GM23338 (cell line): ENCODE results near the gene CPNE4. TPM values are rescaled to one million over a fixed set of nuclear protein-coding genes. Genes with fewer than 3 reads are reported as not detected.

ENCODE experiments used
- ATAC-seq: fragments of 200-7000 bp; cut with Tn5 transposase; 3 replicates; pipeline ENCODE4 v1.9.1; 2020
- DNase-seq: peaks from one replicate; pipeline ENCODE4 v3.0.0-alpha.2; 2015; ENCODE audit warnings: low spot score
- H2AFZ ChIP-seq: fragments of 200-600 bp; sonication (generic); 2 replicates; pipeline ENCODE4 v1.8.0; 2016; ENCODE audit warnings: antibody characterized with exemption, mild to moderate bottlenecking, moderate library complexity
- H3F3A ChIP-seq: fragments of 200-600 bp; sonication (generic); replicated peaks from 2 replicates; pipeline ENCODE4 v1.8.0; 2017; ENCODE audit warnings: antibody characterized with exemption, mixed run types, low read depth
- H3K27ac ChIP-seq: fragments of 200-600 bp; sonication (generic); 2 replicates; pipeline ENCODE4 v1.6.1; 2016; ENCODE audit warnings: low read depth
- H3K27me3 ChIP-seq: fragments of 200-600 bp; sonication (generic); 2 replicates; pipeline ENCODE4 v1.8.0; 2016; ENCODE audit warnings: mild to moderate bottlenecking, mixed run types, moderate library complexity; ENCODE audit not compliant: insufficient read depth
- H3K36me3 ChIP-seq: fragments of 200-600 bp; sonication (generic); 2 replicates; pipeline ENCODE4 v1.8.0; 2016; ENCODE audit warnings: mild to moderate bottlenecking; ENCODE audit not compliant: insufficient read depth
- H3K4me1 ChIP-seq: fragments of 200-600 bp; sonication (generic); 2 replicates; pipeline ENCODE4 v1.8.0; 2016; ENCODE audit warnings: mild to moderate bottlenecking, moderate library complexity; ENCODE audit not compliant: insufficient read depth
- H3K4me2 ChIP-seq: fragments of 200-600 bp; sonication (generic); 2 replicates; pipeline ENCODE4 v1.7.1; 2017; ENCODE audit warnings: mixed run types
- H3K4me3 ChIP-seq: fragments of 200-600 bp; sonication (generic); 2 replicates; pipeline ENCODE4 v1.6.1; 2016; ENCODE audit warnings: mixed run types
- H3K79me2 ChIP-seq: fragments of 200-600 bp; sonication (generic); replicated peaks from 2 replicates; pipeline ENCODE4 v1.8.0; 2017; ENCODE audit warnings: mild to moderate bottlenecking; ENCODE audit not compliant: insufficient read depth
- H3K9me2 ChIP-seq: fragments of 200-600 bp; sonication (generic); 2 replicates; pipeline ENCODE4 v1.8.0; 2017; ENCODE audit not compliant: insufficient read depth
- H4K20me1 ChIP-seq: fragments of 200-600 bp; sonication (generic); replicated peaks from 2 replicates; pipeline ENCODE4 v1.8.0; 2017; ENCODE audit warnings: mild to moderate bottlenecking; ENCODE audit not compliant: insufficient read depth
- H3K27ac Mint-ChIP-seq: 2 replicates; pipeline ENCODE4 v1.8.0; 2020; ENCODE audit warnings: inconsistent platforms, mild to moderate bottlenecking, moderate library complexity, mixed read lengths
- H3K27me3 Mint-ChIP-seq: 3 replicates; pipeline ENCODE4 v1.8.0; 2022; ENCODE audit warnings: low read depth, mild to moderate bottlenecking, moderate library complexity, mixed read lengths, inconsistent platforms; ENCODE audit not compliant: insufficient read depth, poor library complexity
- H3K36me3 Mint-ChIP-seq: 3 replicates; pipeline ENCODE4 v1.8.0; 2021; ENCODE audit warnings: low read depth, mild to moderate bottlenecking, inconsistent platforms, moderate library complexity, mixed read lengths
- H3K4me1 Mint-ChIP-seq: 3 replicates; pipeline ENCODE4 v1.8.0; 2020; ENCODE audit warnings: mild to moderate bottlenecking, inconsistent platforms, mixed read lengths
- H3K4me3 Mint-ChIP-seq: 3 replicates; pipeline ENCODE4 v1.8.0; 2021; ENCODE audit warnings: moderate library complexity, mild to moderate bottlenecking, inconsistent platforms, mixed read lengths
- H3K9me3 Mint-ChIP-seq: 3 replicates; pipeline ENCODE4 v1.8.0; 2020; ENCODE audit warnings: moderate library complexity, mild to moderate bottlenecking, inconsistent platforms, mixed read lengths
- CREB1 ChIP-seq: fragments of 250-450 bp; sonication (Bioruptor Pico); IDR thresholded peaks from 2 replicates; pipeline ENCODE4 v1.5.0; 2020; ENCODE audit warnings: low read depth, mild to moderate bottlenecking, moderate library complexity
- ETS1 ChIP-seq: IDR thresholded peaks from 2 replicates; pipeline ENCODE4 v1.6.1; 2016; ENCODE audit warnings: antibody characterized with exemption
- JUNB ChIP-seq: IDR thresholded peaks from one replicate; pipeline ENCODE4 v1.6.1; 2016; ENCODE audit warnings: antibody characterized with exemption; ENCODE audit not compliant: unreplicated experiment
- ZNF114 ChIP-seq: fragments of 250-450 bp; sonication (Bioruptor Pico); IDR thresholded peaks from 2 replicates; pipeline ENCODE4 v1.5.0; 2020; ENCODE audit warnings: mild to moderate bottlenecking, moderate library complexity
- ZNF462 ChIP-seq: fragments of 250-450 bp; sonication (Bioruptor Pico); IDR thresholded peaks from 2 replicates; pipeline ENCODE4 v1.5.0; 2020; ENCODE audit warnings: mild to moderate bottlenecking, moderate library complexity
- polyA plus RNA-seq: library from polyadenylated mRNA; unstranded; fragments of >200 nt; fragmentation: Nextera tagmentation; extraction: Ambion mirVana; gene quantifications from 2 replicates; pipeline ENCODE4 v1.2.1, GENCODE V29; 2016
- total RNA-seq: library from RNA; depleted of rRNA; stranded (reverse); fragments of >200 nt; shearing (Covaris generic); gene quantifications from 2 replicates; pipeline ENCODE4 v1.2.3, GENCODE V29; 2014

CPNE4 gene
- total and polyA plus RNA-seq, 2 experiments from 2014 or later = 2.0 to 6.5 TPM

- no peak for TF ChIP-seq ZNF462 (CRISPR knock-in tag)
Measured at GRCh38 chr3:131928593-131928992, 106.2 kb downstream of the CPNE4 start (continued).

- H3K4me3 ChIP-seq = no peak overlapping the region
- H3K4me2 ChIP-seq = no peak overlapping the region
- DNase-seq (no peak), ATAC-seq (no peak)
- Mint-ChIP-seq H3K4me1 (peaks cover 23% of the 10 kb centered on the region), H3K27me3 (peaks cover 3% of the 10 kb centered on the region), H3K4me3 (no peak overlapping the region), H3K36me3 (no peaks in the 10 kb centered on the region), H3K27ac (no peak overlapping the region), H3K9me3 (no peaks in the 10 kb centered on the region)
- H3K36me3 ChIP-seq = no peaks in the 10 kb centered on the region
- no peaks in the 10 kb centered on the region for H3K79me2 ChIP-seq
- no peak overlapping the region for H2AFZ ChIP-seq
- no peaks in the 10 kb centered on the region for H4K20me1 ChIP-seq
- H3K27me3 ChIP-seq = no peaks in the 10 kb centered on the region
- H3F3A ChIP-seq = no peaks in the 10 kb centered on the region
- H3K4me1 ChIP-seq = peaks cover 11% of the 10 kb centered on the region
- no peaks in the 10 kb centered on the region for H3K9me2 ChIP-seq
- H3K27ac ChIP-seq = no peak overlapping the region
- TF ChIP-seq JUNB (no peak), ZNF462 (CRISPR knock-in tag) (no peak), ZNF114 (CRISPR knock-in tag) (no peak), CREB1 (CRISPR knock-in tag) (no peak), ETS1 (no peak)
Measured at GRCh38 chr3:131925571-131925970, 109.2 kb downstream of the CPNE4 start.
